K562 (cell line): ENCODE data around the gene PODNL1. TPM values are rescaled to one million over a fixed set of nuclear protein-coding genes. Genes with fewer than 3 reads are reported as not detected.

Experiments
- BRCA1 ChIP-seq, 2 experiments: fragments of 450-650 bp in 1 of 2; sonication (generic) in 1 of 2; formaldehyde crosslinking in 1 of 2; IDR thresholded peaks; 2 replicates each; pipeline versions ENCODE4 v1.5.0 to v1.6.1; 2017 to 2020; ENCODE audit warnings: mild to moderate bottlenecking in 1 of 2, missing genetic modification reagents in 1 of 2
- CCNT2 ChIP-seq: IDR thresholded peaks from 2 replicates; pipeline ENCODE4 v1.6.1; 2011; ENCODE audit warnings: borderline replicate concordance, low read depth, mild to moderate bottlenecking, moderate library complexity, mixed read lengths, low read length; ENCODE audit not compliant: insufficient read length; ENCODE audit errors: extremely low read depth
- CHAMP1 ChIP-seq: fragments of 450-650 bp; IDR thresholded peaks from 2 replicates; pipeline ENCODE4 v1.6.1; 2016; ENCODE audit warnings: mild to moderate bottlenecking
- CHD7 ChIP-seq: fragments of 200-600 bp; sonication (generic); IDR thresholded peaks from one replicate; pipeline ENCODE4 v1.6.1; 2012; ENCODE audit warnings: mild to moderate bottlenecking, low read depth, low read length, inconsistent platforms
- RAD21 ChIP-seq, 2 experiments: fragments of 250-450 bp in 1 of 2; fragments of 450-650 bp in 1 of 2; sonication (Bioruptor Pico) in 1 of 2; formaldehyde crosslinking in 1 of 2; IDR thresholded peaks in 1 of 2; conservative IDR thresholded peaks in 1 of 2; 2 replicates each; pipeline versions ENCODE4 v1.4.0 to v1.8.0; 2020 to 2022; ENCODE audit warnings: mild to moderate bottlenecking in 2 of 2, moderate library complexity in 1 of 2
- SREBF1 ChIP-seq: fragments of 150-350 bp; IDR thresholded peaks from 2 replicates; pipeline ENCODE4 v1.6.1; 2014; ENCODE audit warnings: antibody characterized with exemption, low read depth, low read length, borderline replicate concordance
- ZNF274 ChIP-seq: IDR thresholded peaks from 2 replicates; pipeline ENCODE4 v1.6.1; 2011; ENCODE audit warnings: low read depth, mild to moderate bottlenecking, low read length, moderate library complexity, borderline replicate concordance
- ZNF280B ChIP-seq: fragments of 250-450 bp; sonication (Bioruptor Pico); IDR thresholded peaks from 2 replicates; pipeline ENCODE4 v1.5.1; 2021; ENCODE audit warnings: mild to moderate bottlenecking
- ZNF444 ChIP-seq: fragments of 250-450 bp; sonication (Bioruptor Pico); IDR thresholded peaks from 2 replicates; pipeline ENCODE4 v1.4.0; 2020; ENCODE audit warnings: mild to moderate bottlenecking, moderate library complexity
- polyA plus RNA-seq, 8 experiments: library from polyadenylated mRNA; depleted of rRNA in 4 of 8; stranded (reverse) in 5 of 8; unstranded in 3 of 8; fragments of >200 nt; fragmentation: Nextera tagmentation in 2 of 8; fragmentation: Illumina TruSeq in 1 of 8; extraction: Ambion mirVana in 2 of 8; extraction: Trizol in 1 of 8; gene quantifications; 2 replicates each; pipeline versions ENCODE4 v1.2.1 to v1.2.3, GENCODE V29; 2011 to 2014; ENCODE audit warnings: inconsistent platforms in 1 of 8, missing spikeins in 1 of 8
- total RNA-seq, 7 experiments: library from RNA; depleted of rRNA in 6 of 7; stranded (reverse); fragments of >200 nt in 6 of 7; fragmentation: Illumina TruSeq in 2 of 7; extraction: Trizol in 2 of 7; gene quantifications; 2 replicates each; pipeline versions ENCODE4 v1.2.1 to v1.2.3, GENCODE V29; 2011 to 2021; ENCODE audit warnings: low replicate concordance in 1 of 7

PODNL1 gene
- total and polyA plus RNA-seq, 9 of the 15 experiments (the other 6 are each of a cell fraction or from before 2014, with no cell fraction given) = 0.18 to 0.47 (median 0.23) TPM; not detected in 3

- TF ChIP-seq CHD7 (no peak), ZNF280B (CRISPR knock-in tag) (no peak), ZNF274 (no peak), BRCA1 (IDR thresholded peaks at IDR 0.05) (no peak), BRCA1 (CRISPR knock-in tag; IDR thresholded peaks at IDR 0.05) (no peak), CCNT2 (no peak), ZNF444 (CRISPR knock-in tag) (no peak), RAD21 (CRISPR knock-in tag; conservative IDR thresholded peaks at IDR 0.05 in 1 of 2, IDR thresholded peaks at IDR 0.05 in 1 of 2) (no peak), SREBF1 (no peak), CHAMP1 (no peak)
These were observed 17.1 kb downstream of the PODNL1 start (continued) for GRCh38 chr19:13920940-13921747.
